Body of pancreas (tissue), 4 donors: ENCODE measurements around the gene OGFR.

Experiments
- CTCF ChIP-seq, 7 experiments: fragments of 450-650 bp in 4 of 7; fragments of 200-600 bp in 3 of 7; sonication (generic) in 3 of 7; IDR thresholded peaks; one replicate each; pipeline ENCODE4 v1.5.1; 2016 to 2019; ENCODE audit warnings: antibody characterized with exemption in 7 of 7
- POLR2A ChIP-seq, 3 donors: fragments of 450-650 bp; IDR thresholded peaks; one replicate each; pipeline ENCODE4 v1.6.1; 2016; ENCODE audit warnings: antibody characterized with exemption in 3 of 3, mild to moderate bottlenecking in 2 of 3

- no peak for TF ChIP-seq CTCF (IDR thresholded peaks at IDR 0.05)
- no peak for TF ChIP-seq POLR2A (IDR thresholded peaks at IDR 0.05)
Measured at GRCh38 chr20:62852196-62852595, 47.6 kb downstream of the OGFR start.
